ENCODE results near the gene TMEM219. TPM values are rescaled to one million over a fixed set of nuclear protein-coding genes. Genes with fewer than 3 reads are reported as not detected.

The TMEM219 gene
- total RNA-seq, 1 donor from 2014 or later: 49.8 TPM

DNA sequence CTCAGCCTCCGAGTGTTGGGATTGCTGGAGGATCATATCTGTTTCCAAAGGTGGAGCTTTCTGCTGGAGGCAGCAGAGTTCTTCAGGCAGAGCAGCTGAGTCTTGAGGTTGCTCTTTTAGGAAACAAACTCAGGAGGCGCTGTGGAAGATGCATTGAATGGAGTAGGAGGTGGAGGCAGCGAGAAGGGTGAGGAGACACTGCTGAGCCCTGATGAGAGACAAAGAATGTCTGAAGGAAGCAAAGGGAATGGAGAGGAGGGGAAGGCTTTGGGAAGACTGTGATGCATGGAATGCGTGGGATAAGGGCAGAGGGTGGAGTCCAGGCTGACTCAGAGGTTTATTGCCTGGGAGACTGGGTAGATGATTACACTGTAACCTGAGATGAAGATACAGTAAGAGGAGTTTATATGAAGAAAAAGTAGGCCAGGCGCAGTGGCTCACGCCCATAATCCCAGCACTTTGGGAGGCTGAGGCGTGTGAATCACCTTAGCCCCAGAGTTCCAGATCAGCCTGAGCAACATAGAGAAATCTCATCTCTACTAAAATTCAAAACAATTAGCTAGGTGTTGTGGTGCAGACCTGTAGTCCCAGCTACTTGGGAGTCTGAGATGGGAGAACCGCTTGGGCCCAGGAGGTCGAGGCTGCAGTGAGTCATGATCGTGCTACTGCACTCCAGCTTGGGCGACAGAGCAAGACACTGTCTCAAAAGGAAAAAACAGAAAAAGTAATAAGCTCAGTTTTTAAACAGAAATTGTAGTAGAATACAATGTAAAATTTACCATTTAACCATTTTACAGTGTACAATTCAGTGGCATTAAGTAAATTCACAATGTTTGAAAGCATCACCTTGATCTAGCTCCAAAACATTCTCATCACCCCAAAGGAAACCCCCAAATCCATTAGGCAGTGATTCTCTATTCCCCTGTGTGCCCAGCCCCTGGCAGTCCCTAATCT is 17.8 kb upstream of the TMEM219 start:
- Histone ChIP-seq H3K27me3 (ENCODE audit: control insufficient read depth, insufficient read depth, low read length) (no peaks in the 10 kb centered on the region), H3K36me3 (ENCODE audit: control insufficient read depth, insufficient read depth, low read length) (no peaks in the 10 kb centered on the region), H3K4me3 (ENCODE audit: low read depth, low read length) (no peak overlapping the region)
- TF ChIP-seq, protein P1, sequence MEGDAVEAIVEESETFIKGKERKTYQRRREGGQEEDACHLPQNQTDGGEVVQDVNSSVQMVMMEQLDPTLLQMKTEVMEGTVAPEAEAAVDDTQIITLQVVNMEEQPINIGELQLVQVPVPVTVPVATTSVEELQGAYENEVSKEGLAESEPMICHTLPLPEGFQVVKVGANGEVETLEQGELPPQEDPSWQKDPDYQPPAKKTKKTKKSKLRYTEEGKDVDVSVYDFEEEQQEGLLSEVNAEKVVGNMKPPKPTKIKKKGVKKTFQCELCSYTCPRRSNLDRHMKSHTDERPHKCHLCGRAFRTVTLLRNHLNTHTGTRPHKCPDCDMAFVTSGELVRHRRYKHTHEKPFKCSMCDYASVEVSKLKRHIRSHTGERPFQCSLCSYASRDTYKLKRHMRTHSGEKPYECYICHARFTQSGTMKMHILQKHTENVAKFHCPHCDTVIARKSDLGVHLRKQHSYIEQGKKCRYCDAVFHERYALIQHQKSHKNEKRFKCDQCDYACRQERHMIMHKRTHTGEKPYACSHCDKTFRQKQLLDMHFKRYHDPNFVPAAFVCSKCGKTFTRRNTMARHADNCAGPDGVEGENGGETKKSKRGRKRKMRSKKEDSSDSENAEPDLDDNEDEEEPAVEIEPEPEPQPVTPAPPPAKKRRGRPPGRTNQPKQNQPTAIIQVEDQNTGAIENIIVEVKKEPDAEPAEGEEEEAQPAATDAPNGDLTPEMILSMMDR (IDR thresholded peaks at IDR 0.05; ENCODE audit: insufficient read depth, low read length, severe bottlenecking): peak; percentile 26
- DNase-seq (ENCODE audit: low read depth): peak; percentile 99
- peak; percentile 58 for FAIRE-seq

DNA sequence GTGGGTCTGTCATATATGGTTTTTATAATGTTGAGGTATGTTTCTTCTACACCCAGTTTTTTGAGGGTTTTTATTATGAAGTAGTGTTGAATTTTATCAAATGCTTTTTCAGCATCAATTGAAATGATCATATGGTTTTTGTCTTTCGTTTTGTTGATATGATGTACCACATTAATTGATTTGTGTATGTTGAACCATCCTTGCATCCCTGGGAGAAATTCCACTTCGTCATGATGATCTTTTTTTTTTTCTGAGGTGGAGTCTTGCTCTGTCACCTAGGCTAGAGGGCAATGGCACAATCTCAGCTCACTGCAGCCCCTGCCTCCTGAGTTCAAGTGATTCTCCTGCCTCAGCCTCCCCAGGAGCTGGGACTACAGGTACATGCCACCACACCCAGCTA is 14.0 kb upstream of the TMEM219 start:
- no peak for DNase-seq (ENCODE audit: low read depth)
- no peak for FAIRE-seq
- Histone ChIP-seq H3K4me3 (ENCODE audit: low read depth, low read length) (no peak overlapping the region), H3K27me3 (ENCODE audit: control insufficient read depth, insufficient read depth, low read length) (no peaks in the 10 kb centered on the region), H3K36me3 (ENCODE audit: control insufficient read depth, insufficient read depth, low read length) (no peaks in the 10 kb centered on the region)
- TF ChIP-seq, protein P1 (IDR thresholded peaks at IDR 0.05; ENCODE audit: insufficient read depth, low read length, severe bottlenecking): no peak

DNA sequence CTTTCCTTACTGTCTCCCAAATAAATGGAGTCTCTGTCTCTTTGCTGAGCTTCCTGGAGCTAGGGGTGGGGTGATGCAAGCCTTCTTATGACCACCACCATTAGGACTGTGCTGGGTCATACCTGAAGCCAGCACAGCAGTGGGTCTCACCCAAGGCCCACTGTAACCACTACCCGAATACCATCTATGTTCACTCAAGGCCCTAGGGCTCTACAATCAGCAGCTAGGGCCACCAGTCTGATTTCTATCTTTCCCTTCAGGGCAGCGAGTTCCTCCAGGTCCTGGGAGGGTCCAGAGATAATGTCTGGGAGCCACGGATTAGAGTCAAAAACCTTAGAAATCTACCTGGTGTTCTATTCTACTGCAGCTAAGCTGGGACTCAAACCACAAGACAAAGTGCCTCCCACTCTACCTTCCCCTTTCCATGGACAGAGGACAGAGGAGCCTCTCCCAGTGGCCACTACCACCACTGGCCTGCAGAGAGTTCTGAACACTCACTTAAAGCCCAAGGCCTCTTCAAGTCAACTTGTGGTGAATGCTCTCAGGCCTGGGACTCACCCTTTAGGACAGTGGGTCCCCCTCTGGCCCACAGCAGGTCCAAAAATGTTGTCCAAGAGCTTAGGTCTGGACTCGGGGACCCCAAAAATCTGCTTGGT is 10.9 kb upstream of the TMEM219 start:
- no peak for DNase-seq (ENCODE audit: low read depth)
- Histone ChIP-seq H3K27me3 (ENCODE audit: control insufficient read depth, insufficient read depth, low read length) (no peaks in the 10 kb centered on the region), H3K4me3 (ENCODE audit: low read depth, low read length) (no peak overlapping the region), H3K36me3 (ENCODE audit: control insufficient read depth, insufficient read depth, low read length) (no peaks in the 10 kb centered on the region)
- TF ChIP-seq, protein P1 (IDR thresholded peaks at IDR 0.05; ENCODE audit: insufficient read depth, low read length, severe bottlenecking): no peak
- FAIRE-seq: no peak

DNA sequence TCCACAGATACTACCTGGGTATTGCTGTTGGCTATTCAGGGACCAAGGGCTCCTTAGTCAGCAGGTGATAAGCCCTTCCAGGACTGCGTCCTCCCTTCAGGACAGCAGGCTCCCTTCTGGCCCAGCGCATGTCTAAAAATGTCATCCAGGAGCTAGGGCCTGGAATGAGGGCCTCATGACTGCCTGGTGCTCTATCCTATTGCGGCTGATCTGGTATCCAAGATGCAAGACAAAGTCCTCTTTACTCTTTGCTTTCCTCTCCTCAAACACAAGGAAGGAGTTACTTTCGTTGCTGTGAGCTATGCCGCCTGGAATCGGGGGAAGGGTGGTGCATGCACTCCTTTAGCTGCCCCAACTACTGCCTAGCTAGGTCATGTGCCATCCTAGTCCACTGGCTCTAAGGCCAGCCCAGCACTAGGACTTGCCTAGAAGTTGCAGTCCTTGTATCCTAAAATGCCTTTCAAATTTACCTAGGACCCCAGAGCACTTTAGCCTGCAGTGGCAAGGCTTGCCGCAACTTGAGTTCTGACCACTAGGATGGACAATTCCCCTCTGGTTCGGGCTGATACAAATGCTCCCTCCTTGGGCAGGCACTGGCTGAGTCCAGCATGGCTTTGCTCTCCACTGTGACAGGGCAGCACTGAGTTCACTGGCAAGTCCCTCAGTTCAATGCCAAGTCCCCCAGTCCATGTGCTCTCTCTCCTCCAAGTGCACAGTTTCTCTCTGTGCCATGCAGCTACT is 10.1 kb upstream of the TMEM219 start:
- no peak for DNase-seq (ENCODE audit: low read depth)
- no peaks in the 10 kb centered on the region for H3K36me3 ChIP-seq (ENCODE audit: control insufficient read depth, insufficient read depth, low read length)
- no peaks in the 10 kb centered on the region for H3K27me3 ChIP-seq (ENCODE audit: control insufficient read depth, insufficient read depth, low read length)
- TF ChIP-seq, protein P1 (IDR thresholded peaks at IDR 0.05; ENCODE audit: insufficient read depth, low read length, severe bottlenecking): no peak
- peak; percentile 13 for FAIRE-seq
- H3K4me3 ChIP-seq (ENCODE audit: low read depth, low read length): no peak overlapping the region

DNA sequence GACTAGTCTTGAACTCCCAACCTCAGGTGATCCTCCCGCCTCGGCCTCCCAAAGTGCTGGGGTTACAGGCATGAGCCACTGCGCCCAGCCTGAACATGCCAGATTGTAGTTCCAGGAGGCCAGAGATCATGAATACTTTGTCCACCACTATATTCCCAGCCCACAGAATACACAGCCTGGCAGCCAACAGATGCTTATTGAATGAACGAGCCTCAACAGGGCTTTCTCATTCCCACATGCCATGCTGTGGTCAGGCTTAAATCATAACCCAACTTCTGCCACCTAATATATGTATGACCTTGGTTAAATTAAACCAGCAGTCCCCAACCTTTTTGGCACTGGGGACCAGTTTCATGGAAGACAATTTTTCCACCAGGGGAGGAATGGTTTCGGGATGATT is 3.1 kb upstream of the TMEM219 start:
- TF ChIP-seq, protein P1 (IDR thresholded peaks at IDR 0.05; ENCODE audit: insufficient read depth, low read length, severe bottlenecking): no peak
- Histone ChIP-seq H3K4me3 (ENCODE audit: low read depth, low read length) (no peak overlapping the region), H3K36me3 (ENCODE audit: control insufficient read depth, insufficient read depth, low read length) (peaks cover 2% of the 10 kb centered on the region), H3K27me3 (ENCODE audit: control insufficient read depth, insufficient read depth, low read length) (no peaks in the 10 kb centered on the region)
- FAIRE-seq (no peak), DNase-seq (ENCODE audit: low read depth) (no peak)

Measured in bronchial epithelial cell (primary cell).